NK-92 (cell line): ENCODE data around the gene HUWE1.

ENCODE experiments used
- DNase-seq: peaks from one replicate; lab custom pipeline; 2025; ENCODE audit not compliant: unreplicated experiment; lab: John Stamatoyannopoulos, UW

Gene HUWE1

GRCh38 chrX:53684415-53685192 lies 1.9 kb downstream of the HUWE1 start:
- DNase-seq = no peak

DNA sequence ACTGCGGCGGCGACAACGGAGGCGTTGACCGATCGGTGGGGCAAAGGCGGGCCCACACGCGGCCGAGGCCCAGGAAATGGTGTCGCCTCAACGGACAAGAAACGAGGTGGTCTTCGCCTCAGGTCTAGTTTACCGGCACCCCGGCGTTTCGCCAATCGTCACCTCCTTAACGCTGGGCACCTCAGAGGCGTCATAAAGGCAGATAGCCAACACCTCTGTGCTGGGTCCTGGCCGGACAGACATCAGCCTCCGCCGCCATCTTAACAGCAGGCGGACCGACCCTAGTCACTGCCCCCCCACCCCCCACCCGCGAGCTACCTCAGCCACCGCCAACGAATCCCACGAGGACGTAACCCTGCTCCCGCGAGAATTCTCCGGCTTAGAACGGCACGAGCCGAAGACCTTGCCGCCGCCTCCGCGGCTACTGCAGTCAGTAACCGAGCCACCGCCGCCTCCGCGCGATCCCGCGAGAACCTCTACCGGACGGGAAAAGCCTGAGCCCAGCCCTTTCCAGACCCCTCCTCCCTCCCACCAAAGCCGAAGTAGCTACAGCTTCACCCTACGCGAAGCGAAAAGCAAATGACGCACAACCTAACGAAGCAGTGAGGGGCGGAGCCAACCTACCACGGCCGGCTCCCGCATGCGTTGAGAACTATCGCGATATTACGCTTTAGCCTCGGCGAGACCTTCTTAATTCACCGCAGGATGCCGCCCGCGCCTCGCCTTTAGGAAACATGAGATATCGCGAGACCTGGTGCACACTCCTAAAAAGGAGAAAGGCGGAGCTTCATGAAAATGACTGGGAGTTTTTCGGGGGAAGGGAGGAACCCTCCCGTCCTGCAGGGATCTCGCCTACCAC lies 2.7 kb downstream of the HUWE1 start:
- peak; percentile 59 for DNase-seq

- no peak for DNase-seq
Observed at GRCh38 chrX:53682885-53683555, 3.5 kb downstream of the HUWE1 start.

DNA sequence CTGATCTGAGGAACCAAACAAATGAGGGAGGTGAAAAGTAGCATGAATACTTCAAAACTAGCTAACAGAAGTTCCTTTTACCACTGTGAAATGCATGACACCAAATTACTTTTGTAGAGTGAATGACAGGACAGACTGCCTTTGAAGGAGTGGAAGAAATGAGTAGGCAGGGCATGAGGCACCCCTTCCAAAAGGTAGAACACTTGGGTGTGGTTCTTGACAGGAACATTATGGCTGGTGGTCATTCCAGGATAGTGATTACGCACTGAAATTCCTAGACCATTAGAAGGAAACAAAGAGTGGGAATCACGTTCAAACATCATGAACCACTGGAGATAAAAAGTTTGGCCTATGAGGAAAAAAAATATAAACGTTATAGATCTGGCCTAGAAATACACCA lies 4.9 kb downstream of the HUWE1 start:
- DNase-seq = no peak

DNA sequence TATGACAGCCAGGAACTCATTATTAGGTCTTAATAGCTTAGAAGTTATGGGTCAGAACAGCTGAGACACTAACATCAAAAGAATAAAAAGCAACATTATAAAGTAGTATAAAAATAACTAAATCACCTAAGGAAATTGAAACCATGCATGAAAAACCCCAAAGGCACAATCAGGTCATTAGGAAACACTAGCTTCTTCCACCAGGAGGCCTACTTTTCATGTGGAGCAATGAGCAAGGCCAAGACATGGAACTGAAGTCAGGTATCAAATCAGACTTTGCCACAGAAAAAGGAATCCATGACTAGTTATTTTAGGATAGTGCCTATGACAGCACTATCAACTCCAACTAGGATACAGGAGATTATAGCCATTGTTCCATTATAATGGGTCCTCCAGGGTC lies 7.9 kb downstream of the HUWE1 start:
- DNase-seq = no peak

GRCh38 chrX:53677286-53677685 lies 9.2 kb downstream of the HUWE1 start:
- DNase-seq = no peak

- DNase-seq = no peak
Observed at GRCh38 chrX:53674581-53674980, 11.9 kb downstream of the HUWE1 start.

- no peak for DNase-seq
Observed at GRCh38 chrX:53669258-53669657, 17.3 kb downstream of the HUWE1 start.

DNA sequence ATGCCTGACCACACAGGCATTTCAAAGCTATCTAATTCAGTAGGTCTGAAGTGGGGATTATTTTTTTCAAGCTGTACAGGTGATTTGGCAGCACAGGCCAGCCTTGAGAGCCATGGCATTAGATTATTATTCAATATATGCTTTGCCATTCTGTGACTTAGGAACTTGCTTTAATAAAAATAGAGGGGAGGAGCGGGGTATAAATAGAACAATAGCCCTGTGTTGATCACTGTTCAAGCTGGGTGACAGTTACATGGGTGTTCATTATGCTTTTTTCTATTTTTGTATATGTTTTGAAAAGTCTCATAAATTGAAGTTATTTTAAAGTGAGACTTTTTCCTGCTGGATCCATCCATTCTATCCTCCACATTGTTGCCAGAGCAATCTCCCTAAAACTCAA lies 20.3 kb downstream of the HUWE1 start:
- DNase-seq = no peak

- DNase-seq = no peak
Observed at GRCh38 chrX:53660004-53660403, 26.5 kb downstream of the HUWE1 start.

DNA sequence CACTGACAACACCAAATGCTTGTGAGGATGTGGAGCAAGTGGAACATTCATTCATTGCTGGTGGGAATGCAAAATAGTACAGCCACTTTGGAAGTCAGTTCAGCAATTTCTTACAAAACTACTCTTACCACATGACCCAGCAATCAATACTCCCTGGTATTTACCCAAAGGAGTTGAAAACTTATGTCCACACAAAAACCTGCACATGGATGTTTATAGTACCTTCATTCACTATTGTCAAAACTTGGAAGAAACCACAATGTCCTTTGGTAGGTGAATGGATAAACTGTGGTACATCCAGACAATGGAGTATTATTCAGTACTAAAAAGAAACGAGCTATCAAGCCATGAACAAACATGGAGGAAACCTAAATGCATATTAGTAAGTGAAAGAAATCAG lies 27.5 kb downstream of the HUWE1 start:
- DNase-seq = no peak

- DNase-seq = no peak
Observed at GRCh38 chrX:53656845-53657244, 29.7 kb downstream of the HUWE1 start.

GRCh38 chrX:53654376-53654775 lies 32.1 kb downstream of the HUWE1 start:
- no peak for DNase-seq

DNA sequence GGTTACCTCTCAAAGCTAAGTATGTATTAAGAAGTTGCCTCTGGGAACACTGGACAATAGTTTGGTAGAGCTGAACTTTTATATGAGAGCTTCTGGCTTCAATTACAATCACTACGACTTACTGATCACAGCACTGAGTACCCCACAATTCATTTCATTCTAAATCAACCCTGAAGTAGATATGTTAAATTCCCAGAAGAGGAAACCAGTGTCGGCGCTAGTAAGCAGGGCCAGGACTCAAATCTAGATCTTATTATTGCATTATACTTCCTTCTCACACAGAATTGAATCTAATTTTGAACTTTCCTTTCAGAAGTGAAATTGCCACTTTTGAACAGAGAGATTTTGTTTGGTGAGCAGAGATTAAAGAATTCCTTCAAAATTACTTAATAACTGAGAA lies 41.8 kb downstream of the HUWE1 start:
- DNase-seq = no peak

DNA sequence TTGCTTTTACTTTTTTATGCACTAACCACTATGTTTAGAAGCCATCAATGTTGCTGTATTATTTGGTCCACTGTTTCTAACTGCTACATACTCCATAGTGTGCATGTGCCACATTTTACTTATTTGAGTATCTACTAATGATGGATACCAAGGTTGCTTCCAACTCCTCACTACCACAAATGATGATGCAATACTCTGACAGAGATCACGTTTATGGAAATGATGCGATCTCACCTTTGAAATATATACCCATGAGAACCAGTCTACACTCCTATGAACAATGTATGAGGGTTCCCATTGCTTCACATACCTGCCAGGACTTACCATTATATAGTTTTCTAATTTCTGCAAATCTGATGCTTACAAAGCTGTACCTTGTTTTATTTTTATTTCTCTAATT lies 44.2 kb downstream of the HUWE1 start:
- no peak for DNase-seq

- no peak for DNase-seq
Observed at GRCh38 chrX:53639257-53639656, 47.3 kb downstream of the HUWE1 start.

DNA sequence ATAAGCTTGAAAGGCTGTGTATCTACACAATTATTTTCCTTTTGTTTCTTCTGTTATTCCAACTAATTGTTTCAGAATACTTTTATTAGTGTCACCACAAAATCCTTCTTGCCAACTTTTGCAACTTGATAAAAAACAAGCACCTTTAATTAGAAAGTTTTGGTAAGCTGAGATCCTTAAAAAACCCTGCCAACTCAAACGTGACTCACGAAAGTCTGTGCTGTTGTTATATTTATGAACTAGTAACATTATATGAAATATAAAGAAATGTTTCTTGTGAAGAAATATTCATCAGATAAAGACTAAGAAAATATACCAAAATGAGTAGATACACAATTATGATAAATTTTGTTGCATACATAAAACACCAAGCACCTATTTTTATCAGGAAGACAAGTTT lies 49.0 kb downstream of the HUWE1 start:
- DNase-seq = no peak

DNA sequence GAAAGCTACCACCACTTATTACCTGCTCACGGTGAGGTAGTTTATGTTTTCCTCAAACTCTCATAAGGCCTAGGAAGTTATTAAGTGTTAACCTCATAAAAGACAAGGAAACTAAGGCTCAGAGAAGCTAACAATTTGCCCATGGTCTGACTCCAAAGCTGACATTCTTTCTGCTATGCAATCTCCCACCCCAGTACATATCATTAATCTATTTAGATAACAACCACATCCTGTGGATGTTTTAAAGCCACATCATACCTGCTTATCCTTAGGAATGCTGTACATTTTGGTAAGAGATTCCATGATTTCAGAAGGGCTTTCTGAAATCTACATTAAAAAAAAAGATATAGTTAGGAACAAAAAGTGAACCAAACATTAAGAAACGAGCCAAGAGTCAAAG lies 55.4 kb downstream of the HUWE1 start:
- no peak for DNase-seq

DNA sequence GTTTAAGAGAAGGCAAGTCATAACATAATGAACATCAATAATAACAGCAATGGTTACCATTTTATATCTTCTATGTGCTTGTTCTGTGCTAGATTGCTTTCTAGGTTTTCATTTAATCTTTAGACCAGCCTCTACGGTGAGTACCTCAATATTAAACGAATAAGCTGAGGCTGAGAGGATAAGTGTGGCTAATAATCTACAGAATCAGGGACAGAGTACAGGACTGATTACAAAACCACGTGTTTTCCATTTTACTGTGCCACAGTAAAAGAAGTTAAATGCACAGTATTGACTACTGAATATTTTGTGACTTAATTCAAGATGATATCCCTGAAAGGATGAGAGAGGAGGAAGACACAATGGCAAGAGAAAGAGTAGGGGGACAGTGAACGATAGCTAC lies 56.3 kb downstream of the HUWE1 start:
- no peak for DNase-seq

DNA sequence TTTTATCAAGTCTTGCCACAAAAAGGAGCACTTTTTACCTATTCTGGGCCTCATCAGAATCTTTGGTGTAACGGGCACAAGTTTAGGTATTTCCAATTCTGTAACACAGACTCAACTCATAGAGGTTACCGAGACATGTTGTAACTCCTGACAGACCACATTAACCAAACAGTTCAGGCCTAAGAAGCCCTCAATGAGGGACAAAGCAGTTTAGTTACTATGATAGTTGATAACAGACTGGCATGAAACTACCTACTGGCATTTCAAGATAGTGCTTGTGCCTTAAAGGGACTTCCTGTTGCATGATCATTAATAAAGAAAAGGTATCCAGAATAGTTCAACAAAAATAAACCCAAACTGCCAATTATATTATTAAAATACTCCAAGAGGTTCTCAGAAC lies 64.1 kb downstream of the HUWE1 start:
- DNase-seq = no peak

- DNase-seq = no peak
Observed at GRCh38 chrX:53621418-53621986, 65.0 kb downstream of the HUWE1 start.

DNA sequence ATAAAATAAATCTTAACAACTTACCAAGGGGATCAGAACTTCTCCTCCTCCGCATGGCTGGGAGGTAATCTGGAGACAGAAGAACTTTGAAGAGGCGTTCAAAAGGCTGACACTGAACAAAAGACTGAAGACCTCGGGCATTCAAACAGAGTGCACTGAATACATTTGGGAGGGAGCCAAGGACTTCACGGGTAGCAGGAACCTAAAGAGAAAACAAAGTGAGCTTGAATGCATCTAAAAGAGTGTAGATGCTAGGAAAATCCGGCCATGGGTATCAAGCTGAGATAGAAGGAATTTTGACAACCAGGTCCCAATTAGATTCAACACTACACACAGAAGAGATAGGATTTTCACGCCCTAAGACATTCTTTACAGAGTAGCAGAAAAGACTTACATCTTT lies 69.6 kb downstream of the HUWE1 start:
- DNase-seq = no peak
